Measurements from ENCODE around the gene NPDC1. TPM values are rescaled to one million over a fixed set of nuclear protein-coding genes. Genes with fewer than 3 reads are reported as not detected.

NPDC1 gene, protein sequence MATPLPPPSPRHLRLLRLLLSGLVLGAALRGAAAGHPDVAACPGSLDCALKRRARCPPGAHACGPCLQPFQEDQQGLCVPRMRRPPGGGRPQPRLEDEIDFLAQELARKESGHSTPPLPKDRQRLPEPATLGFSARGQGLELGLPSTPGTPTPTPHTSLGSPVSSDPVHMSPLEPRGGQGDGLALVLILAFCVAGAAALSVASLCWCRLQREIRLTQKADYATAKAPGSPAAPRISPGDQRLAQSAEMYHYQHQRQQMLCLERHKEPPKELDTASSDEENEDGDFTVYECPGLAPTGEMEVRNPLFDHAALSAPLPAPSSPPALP
- 6.2 and 10.5 TPM in 2 replicates for total RNA-seq

DNA sequence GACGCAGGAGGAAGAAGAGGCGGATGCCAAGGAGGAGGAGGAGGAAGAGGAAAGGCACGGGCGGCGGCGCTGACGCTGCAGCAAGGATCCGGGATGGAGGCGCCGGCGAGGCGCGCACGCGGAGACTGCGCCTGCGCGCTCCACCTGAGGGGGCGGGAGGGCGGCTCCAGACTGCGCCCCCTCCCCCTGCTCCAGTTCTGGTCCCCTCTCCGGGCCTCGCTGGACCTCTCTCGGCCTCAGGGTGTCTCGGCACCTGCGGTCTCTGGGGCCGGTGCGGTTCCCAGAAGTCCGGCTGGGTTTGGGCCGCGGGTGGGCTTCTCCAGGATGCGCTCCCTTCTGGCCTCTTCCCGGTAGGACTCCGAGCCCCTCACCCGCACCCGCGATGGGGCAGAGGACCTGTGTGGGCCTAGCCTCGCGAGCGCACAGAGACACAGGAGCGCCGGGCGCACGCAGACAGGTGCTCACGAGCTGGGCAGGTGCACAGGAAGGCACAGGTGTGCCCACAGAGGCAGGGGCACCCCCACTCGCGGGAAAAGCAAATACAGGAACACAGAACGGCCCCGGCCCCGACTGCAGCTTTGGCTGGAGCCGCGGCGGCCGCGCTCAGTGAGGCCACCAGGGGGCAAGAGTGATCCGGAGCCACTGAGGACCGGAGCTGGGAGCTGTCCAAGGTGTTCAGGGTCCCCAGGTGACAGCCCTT lies at the start of gene NPDC1:
NPDC1 (minus strand) TSS at position 90 of the 700 bp plus-strand sequence. CDS start 188 bp downstream, outside the sequence.
- peak; percentile 80 to 87 for DNase-seq (ENCODE audit: low read depth in 2 of 2)

GRCh38 chr9:137089232-137089947 lies 43.4 kb upstream of the NPDC1 start:
- DNase-seq (ENCODE audit: low read depth in 2 of 2), result no peak

- DNase-seq (ENCODE audit: low read depth in 2 of 2), result no peak
Measured at GRCh38 chr9:137088121-137088520, 42.1 kb upstream of the NPDC1 start.

GRCh38 chr9:137087409-137087925 lies 41.5 kb upstream of the NPDC1 start:
- DNase-seq (ENCODE audit: low read depth in 2 of 2), result no peak

DNA sequence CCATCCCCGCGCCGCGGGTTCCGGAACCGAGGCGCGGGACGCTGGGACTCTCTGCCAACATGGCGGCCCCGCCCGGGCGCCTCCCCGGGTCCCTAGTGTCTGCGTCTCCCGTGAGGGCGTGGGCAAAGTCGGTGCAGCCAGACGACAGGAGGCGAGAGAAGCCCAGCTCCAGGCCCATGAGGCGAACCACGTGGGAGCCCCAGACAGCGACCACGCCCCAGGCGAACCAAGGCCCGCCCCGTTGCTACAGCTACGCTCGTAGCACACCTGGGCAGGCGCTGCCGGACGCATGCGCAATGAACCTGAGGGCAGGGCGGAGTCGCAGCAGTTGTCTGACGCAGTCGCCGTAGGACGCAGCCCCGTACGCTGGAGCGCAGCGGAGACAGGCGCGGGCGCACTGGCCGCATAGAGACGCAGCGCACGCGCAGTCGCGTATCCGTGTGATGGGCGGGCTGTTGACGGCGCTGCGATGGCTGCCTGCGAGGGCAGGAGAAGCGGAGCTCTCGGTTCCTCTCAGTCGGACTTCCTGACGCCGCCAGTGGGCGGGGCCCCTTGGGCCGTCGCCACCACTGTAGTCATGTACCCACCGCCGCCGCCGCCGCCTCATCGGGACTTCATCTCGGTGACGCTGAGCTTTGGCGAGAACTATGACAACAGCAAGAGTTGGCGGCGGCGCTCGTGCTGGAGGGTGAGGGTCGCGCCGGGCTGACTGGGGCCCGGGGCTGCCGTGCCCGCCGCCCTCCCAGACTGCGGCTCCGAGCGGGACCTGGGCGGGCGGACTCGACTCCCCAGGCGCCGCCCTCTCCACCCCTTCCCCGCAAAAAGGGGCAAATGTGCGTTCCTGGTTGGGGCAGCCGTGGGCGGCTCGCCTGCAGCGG lies 40.8 kb upstream of the NPDC1 start, which contains the start of gene MAN1B1:
MAN1B1 (plus strand) TSS at position 455 of the 878 bp plus-strand sequence; CDS start at position 470, 15 bp downstream.
- DNase-seq (ENCODE audit: low read depth in 2 of 2), result peak; percentile 99 to 100

DNA sequence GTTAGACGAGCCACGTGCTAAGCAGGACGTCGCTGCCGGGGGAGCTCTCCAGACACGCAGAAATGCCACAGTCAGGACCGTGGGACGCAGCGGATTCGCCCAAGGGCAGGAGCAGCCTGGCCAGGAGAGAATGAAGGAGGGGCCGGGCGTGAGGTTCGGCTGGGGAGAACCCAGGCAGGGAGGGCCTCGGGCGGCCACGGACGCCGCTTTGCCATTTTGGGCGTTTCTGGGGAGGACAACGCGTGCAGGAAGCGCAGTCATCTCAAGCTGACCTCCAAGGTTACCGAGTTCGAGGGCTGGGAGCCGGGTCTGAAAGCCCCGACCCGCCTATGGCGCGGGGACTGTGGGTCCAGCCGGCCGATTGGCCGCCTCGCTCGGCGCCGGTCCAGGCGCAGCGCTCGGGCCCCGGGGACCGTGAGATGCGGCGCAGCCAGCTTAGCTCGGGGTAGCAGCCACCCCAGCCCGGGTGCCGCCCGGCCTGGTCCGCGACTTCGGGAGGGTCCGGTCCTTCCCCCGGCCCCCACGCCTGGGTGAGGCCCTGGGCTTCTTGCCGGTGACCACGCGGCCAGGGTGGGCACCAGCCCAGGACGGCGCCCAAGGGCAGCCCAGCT lies 40.0 kb upstream of the NPDC1 start:
- peak; percentile 33 to 35 for DNase-seq (ENCODE audit: low read depth in 2 of 2)

GRCh38 chr9:137084526-137084925 lies 38.5 kb upstream of the NPDC1 start:
- DNase-seq (ENCODE audit: low read depth in 2 of 2), result no peak

DNA sequence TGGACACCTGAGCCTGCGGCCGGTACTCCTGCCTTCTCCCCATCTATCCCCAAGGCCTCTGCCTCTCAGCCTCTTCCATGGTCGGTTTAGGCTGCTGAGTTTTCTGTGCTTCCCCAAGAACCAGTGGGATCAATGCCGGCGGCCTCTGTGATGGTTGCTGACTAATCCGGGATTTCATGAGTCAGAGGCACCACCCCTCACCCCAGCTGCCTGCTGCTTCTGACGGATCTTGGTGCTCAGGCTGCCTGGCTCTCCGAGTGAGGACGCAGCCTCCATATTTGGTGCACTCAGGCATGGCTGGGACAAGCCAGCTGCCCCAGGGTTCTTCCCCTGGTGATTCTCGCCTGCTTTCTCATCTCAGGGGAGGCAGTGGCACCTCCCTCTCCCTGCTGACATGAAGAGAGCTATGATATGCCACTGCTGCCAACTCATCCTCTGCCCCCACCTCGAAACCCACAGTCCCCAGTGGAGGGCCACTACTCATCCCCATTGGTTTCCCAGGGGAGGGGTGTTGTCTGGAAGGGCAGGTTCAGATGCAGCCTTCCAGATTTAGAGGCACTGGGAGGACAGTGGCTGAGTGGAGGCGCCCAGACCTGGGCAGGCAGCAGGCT lies 37.5 kb upstream of the NPDC1 start:
- DNase-seq (ENCODE audit: low read depth in 2 of 2), result peak; percentile 41 to 93

- DNase-seq (ENCODE audit: low read depth in 2 of 2), result no peak
Measured at GRCh38 chr9:137082925-137083290, 36.9 kb upstream of the NPDC1 start.

DNA sequence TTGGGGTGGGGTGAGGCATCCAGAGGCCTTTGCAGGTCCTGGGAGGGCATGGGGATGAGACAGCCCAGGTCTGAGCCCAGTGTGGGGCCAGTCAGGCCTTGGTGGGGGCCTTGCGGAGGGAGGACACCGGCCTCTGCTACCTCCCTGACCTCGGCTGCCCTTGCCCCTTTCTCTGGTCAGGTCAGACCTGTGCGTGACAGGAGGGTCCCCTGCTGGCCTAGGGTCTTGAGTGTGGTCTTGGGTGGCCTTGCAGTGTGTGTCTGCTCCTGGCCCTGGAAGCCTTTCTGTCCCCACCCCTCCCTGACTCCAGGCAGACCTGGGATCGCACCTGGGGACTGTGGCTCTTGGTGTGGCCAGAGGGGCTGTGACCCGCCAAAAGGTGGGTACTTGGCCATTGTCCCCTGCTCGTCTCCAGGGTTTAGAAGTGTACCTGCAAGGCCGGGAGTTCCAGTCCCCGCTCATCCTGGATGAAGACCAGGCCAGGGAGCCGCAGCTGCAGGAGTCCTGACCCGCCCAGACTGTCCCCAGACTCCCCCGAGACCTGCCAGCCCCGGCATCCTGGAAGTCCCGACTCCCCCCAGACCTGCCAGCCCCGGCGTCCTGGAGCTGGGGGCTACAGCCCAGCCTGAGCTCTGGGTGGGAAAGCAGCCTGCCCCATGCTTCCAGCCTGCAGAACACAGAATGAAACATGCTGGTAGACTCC lies 36.4 kb upstream of the NPDC1 start:
- DNase-seq (ENCODE audit: low read depth in 2 of 2), result no peak

DNA sequence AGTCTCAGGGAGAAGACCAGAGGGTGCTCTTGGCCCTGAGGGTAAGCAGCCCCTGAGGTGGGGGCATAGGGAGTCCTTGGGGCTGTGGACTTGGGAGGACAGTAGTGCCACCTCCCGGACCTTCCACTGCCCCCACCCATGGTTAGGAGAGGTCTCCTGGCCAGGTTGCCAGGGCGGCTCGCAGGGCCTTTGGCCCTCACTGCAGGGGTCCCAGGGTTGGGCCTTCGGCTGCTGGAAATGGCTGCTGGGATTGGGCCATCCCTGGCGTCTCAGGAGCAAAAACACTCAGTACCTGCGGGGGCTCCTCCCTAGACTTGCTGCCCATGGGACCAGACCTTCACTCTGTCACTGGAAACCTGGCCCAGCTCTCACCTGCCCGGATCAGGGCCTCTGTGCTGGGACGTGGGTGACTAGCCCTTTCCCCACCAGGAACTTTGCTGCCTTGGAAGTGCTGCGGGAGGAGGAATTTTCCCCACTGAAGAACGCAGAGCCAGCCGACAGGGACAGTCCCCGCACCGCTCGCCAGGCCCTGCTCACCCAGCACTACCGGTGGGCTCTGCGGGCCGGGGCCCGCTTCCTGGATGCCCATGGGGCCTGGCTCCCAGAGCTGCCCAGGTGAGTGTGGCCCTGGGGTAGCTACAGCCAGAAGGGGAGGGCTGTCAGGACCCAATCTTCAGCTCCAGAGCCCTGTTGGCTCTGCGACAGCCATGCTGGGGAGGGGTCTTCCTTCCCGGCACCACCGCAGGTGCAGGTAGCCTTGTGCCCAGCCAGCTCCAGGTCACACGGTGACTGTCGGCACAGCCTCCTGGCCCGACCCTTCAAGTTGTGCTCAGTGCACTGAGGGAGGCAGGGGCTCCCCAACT lies 34.5 kb upstream of the NPDC1 start:
- DNase-seq (ENCODE audit: low read depth in 2 of 2), result no peak

DNA sequence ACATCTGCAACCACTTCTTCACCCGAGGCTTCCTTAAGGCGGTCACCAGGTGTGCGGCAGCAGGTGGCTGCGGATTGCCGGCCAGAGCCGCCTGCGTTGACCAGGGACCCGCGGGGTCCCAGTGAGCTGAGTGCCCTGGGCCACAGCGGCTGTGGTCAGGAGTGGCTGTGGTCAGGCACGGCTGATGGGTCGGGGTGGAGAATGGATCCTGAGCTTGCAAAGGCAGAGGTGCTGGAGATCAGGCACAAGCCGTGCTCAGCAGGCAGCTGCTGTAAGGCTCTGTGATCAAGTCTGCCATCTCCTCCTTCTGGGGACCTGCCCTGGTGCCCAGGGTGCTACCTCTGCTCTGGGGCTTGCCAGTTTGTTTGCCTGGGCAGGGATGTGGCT lies 33.4 kb upstream of the NPDC1 start:
- no peak for DNase-seq (ENCODE audit: low read depth in 2 of 2)

DNA sequence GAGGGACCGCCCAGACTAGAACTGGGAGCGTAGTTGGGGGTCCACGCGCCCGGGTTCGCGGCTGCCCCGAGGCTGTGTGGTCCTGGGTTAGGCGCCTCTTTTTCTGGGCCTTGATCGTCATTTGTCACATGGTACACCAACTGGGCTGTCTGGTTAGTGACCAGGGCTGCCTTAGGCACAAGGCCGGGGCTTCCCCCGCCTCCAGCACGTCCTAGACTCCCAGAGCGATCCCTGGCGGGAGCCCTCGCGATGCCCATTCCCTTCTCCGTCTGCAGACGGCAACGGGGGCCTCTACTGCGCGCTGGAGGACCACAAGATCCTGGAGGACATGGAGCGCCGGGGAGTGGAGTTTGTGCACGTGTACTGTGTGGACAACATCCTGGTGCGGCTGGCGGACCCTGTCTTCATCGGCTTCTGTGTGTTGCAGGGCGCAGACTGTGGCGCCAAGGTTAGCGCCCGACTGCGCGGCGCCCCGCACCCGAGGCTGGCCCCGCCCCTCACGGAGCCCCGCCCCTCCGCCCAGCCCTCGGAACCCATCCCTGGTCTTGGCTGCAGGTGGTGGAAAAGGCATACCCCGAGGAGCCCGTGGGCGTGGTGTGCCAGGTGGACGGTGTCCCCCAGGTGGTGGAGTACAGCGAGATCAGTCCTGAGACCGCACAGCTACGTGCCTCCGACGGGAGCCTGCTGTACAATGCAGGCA lies 32.9 kb upstream of the NPDC1 start:
- DNase-seq (ENCODE audit: low read depth in 2 of 2), result no peak

- peak in 1 of 2 donors; percentile 39 for DNase-seq (ENCODE audit: low read depth in 2 of 2)
Measured at GRCh38 chr9:137077758-137078693, 32.0 kb upstream of the NPDC1 start.

DNA sequence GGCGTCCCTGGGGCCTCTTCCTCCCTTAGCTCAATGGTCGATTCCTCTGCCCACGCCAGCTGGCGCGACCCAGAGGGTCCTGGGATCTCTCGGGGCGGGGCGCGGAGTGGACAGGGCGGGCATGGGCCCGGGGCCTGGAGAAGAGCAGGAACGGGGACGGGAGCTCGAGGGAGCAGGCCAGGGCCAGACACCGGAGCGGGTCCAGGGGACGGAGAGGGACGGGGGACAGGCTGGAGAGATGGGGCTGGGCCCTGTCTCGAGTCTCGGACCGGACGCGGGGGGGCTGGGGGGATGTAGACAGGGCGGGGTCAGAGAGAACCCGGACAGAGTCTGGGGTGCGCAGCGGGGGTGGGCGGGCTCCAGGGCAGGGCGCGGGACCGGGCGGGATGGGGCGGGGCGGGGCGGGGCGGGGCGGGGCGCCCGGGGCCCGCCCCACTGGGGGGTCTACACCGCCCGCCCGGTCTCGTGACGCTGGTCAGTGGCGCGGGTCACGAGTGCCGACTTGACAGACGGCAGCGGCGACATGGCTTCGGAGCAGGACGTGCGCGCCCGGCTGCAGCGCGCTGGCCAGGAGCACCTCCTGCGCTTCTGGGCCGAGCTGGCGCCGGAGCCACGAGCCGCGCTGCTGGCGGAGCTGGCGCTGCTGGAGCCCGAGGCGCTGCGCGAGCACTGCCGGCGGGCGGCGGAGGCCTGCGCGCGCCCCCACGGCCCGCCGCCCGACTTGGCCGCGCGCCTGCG lies 31.2 kb upstream of the NPDC1 start, which contains the start of gene UAP1L1:
UAP1L1 (plus strand) TSS at position 508 of the 738 bp plus-strand sequence; CDS start at position 524, 16 bp downstream.
- DNase-seq (ENCODE audit: low read depth in 2 of 2), result peak; percentile 68 to 88

- no peak for DNase-seq (ENCODE audit: low read depth in 2 of 2)
Measured at GRCh38 chr9:137076636-137077009, 30.6 kb upstream of the NPDC1 start.

Data from lung microvascular endothelial cell (primary cell).